ENCODE data around the gene NEAT1. TPM values are rescaled to one million over a fixed set of nuclear protein-coding genes. Genes with fewer than 3 reads are reported as not detected.

Gene NEAT1
- polyA plus RNA-seq, 3 donors: 0.90 to 293 (median 1.3) TPM

DNA sequence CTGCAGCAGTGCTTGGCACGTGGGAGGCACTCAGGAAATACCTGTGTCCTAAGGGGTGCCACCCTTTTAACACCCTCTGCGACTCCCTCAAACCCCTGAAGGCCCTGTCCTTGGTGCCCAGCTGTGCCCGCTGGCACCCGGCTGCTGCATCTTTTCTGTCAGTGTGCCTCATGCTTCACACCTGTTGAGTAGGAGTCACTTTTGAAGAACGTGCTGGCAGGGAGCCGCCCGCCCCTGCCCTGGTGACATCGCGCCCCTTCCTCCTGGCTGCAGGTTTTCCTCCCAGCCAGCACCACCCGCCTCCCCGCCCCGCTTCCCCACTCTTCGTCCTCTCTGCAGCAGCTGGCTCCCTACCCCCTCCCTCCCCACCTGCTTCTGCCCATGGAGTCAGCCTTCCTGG is 18.4 kb upstream of the NEAT1 start:
- H3K36me3 ChIP-seq (replicated peaks in 1 of 2; ENCODE audit: control insufficient read depth in 1 of 2, insufficient read depth in 2 of 2, low read length in 2 of 2): peaks cover 43 to 80% of the 10 kb centered on the region in 2 donors
- H3K4me1 ChIP-seq (ENCODE audit: control insufficient read depth in 1 of 2, insufficient read depth in 2 of 2, low read length in 2 of 2): peaks cover 21 to 24% of the 10 kb centered on the region in 2 donors
- peak overlapping the region; percentile 49 for H3K4me2 ChIP-seq (replicated peaks; ENCODE audit: extremely low read depth, low read length, poor library complexity, severe bottlenecking)
- Mint-ChIP-seq H3K9me3 (peaks cover 0 to 2% (median 0%) of the 10 kb centered on the region in 7 donors), H3K36me3 (peaks cover 53 to 84% of the 10 kb centered on the region in 2 donors), H3K4me3 (no peak overlapping the region), H3K27me3 (ENCODE audit: low read depth in 3 of 3) (peaks cover 0 to 3% (median 0%) of the 10 kb centered on the region in 3 donors), H3K4me1 (peaks cover 19% of the 10 kb centered on the region), H3K27ac (peak overlapping the region in 4 of 7 donors; percentile 41 to 88 (median 76))
- peak overlapping the region; percentile 41 to 60 for H3K27ac ChIP-seq (ENCODE audit: low read depth in 1 of 2, low read length in 2 of 2)
- WGBS (ENCODE audit: insufficient coverage): 23% methylated on average over 10 of the region's 13 CpGs
- intact Hi-C loops (cut with micrococcal nuclease): loop anchor here in 1 of 2 donors (5.0 kb wide), 1 partner anchor 37 kb away; no protein-coding TSS in a partner anchor
- H3K27me3 ChIP-seq (ENCODE audit: control insufficient read depth in 2 of 2, insufficient read depth in 2 of 2, low read length in 2 of 2): no peaks in the 10 kb centered on the region
- H3K9ac ChIP-seq (ENCODE audit: insufficient read depth, low read length, poor library complexity, severe bottlenecking): peak overlapping the region; percentile 32
- peak overlapping the region in 1 of 3 experiments; percentile 29 for H3K4me3 ChIP-seq (replicated peaks in 1 of 3; ENCODE audit: low read depth in 2 of 3, low read length in 3 of 3)
- TF ChIP-seq, protein P1, sequence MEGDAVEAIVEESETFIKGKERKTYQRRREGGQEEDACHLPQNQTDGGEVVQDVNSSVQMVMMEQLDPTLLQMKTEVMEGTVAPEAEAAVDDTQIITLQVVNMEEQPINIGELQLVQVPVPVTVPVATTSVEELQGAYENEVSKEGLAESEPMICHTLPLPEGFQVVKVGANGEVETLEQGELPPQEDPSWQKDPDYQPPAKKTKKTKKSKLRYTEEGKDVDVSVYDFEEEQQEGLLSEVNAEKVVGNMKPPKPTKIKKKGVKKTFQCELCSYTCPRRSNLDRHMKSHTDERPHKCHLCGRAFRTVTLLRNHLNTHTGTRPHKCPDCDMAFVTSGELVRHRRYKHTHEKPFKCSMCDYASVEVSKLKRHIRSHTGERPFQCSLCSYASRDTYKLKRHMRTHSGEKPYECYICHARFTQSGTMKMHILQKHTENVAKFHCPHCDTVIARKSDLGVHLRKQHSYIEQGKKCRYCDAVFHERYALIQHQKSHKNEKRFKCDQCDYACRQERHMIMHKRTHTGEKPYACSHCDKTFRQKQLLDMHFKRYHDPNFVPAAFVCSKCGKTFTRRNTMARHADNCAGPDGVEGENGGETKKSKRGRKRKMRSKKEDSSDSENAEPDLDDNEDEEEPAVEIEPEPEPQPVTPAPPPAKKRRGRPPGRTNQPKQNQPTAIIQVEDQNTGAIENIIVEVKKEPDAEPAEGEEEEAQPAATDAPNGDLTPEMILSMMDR (IDR thresholded peaks at IDR 0.05): no peak
- DNase-seq: no peak
- H3K9me3 ChIP-seq (replicated peaks in 1 of 2; ENCODE audit: control insufficient read depth in 1 of 2, insufficient read depth in 1 of 2, low read length in 2 of 2): no peaks in the 10 kb centered on the region
- no peaks in the 10 kb centered on the region for H3K79me2 ChIP-seq (ENCODE audit: insufficient read depth, low read length)
- H2AFZ ChIP-seq (ENCODE audit: insufficient read depth, low read depth, low read length, poor library complexity, severe bottlenecking): no peak overlapping the region
- peaks cover 37% of the 10 kb centered on the region for H4K20me1 ChIP-seq (ENCODE audit: insufficient read depth, low read length)

GRCh38 chr11:65404638-65405339 is 17.8 kb upstream of the NEAT1 start:
- TF ChIP-seq, protein P1 (IDR thresholded peaks at IDR 0.05): no peak
- Mint-ChIP-seq H3K4me3 (no peak overlapping the region), H3K4me1 (peaks cover 19% of the 10 kb centered on the region), H3K27me3 (ENCODE audit: low read depth in 3 of 3) (peaks cover 0 to 3% (median 0%) of the 10 kb centered on the region in 3 donors), H3K36me3 (peaks cover 52 to 84% of the 10 kb centered on the region in 2 donors), H3K27ac (peak overlapping the region in 3 of 7 donors; percentile 64 to 71 (median 68)), H3K9me3 (peaks cover 0 to 2% (median 0%) of the 10 kb centered on the region in 7 donors)
- Histone ChIP-seq H3K9me3 (replicated peaks in 1 of 2; ENCODE audit: control insufficient read depth in 1 of 2, insufficient read depth in 1 of 2, low read length in 2 of 2) (no peaks in the 10 kb centered on the region), H3K27me3 (ENCODE audit: control insufficient read depth in 2 of 2, insufficient read depth in 2 of 2, low read length in 2 of 2) (no peaks in the 10 kb centered on the region), H4K20me1 (ENCODE audit: insufficient read depth, low read length) (peaks cover 32% of the 10 kb centered on the region), H3K9ac (ENCODE audit: insufficient read depth, low read length, poor library complexity, severe bottlenecking) (peak overlapping the region; percentile 4), H3K4me2 (replicated peaks; ENCODE audit: extremely low read depth, low read length, poor library complexity, severe bottlenecking) (no peak overlapping the region), H2AFZ (ENCODE audit: insufficient read depth, low read depth, low read length, poor library complexity, severe bottlenecking) (no peak overlapping the region), H3K4me3 (replicated peaks in 1 of 3; ENCODE audit: low read depth in 2 of 3, low read length in 3 of 3) (no peak overlapping the region), H3K79me2 (ENCODE audit: insufficient read depth, low read length) (no peaks in the 10 kb centered on the region), H3K27ac (ENCODE audit: low read depth in 1 of 2, low read length in 2 of 2) (no peak overlapping the region), H3K36me3 (replicated peaks in 1 of 2; ENCODE audit: control insufficient read depth in 1 of 2, insufficient read depth in 2 of 2, low read length in 2 of 2) (peaks cover 43 to 80% of the 10 kb centered on the region in 2 donors), H3K4me1 (ENCODE audit: control insufficient read depth in 1 of 2, insufficient read depth in 2 of 2, low read length in 2 of 2) (peaks cover 21 to 24% of the 10 kb centered on the region in 2 donors)
- no peak for DNase-seq
- intact Hi-C loops (cut with micrococcal nuclease): loop anchor here in 1 of 2 donors (5.0 kb wide), 1 partner anchor 37 kb away; no protein-coding TSS in a partner anchor
- 87% methylated on average over 23 of the region's 24 CpGs for WGBS (ENCODE audit: insufficient coverage)

Measured in CD14-positive monocyte (primary cell).